ENCODE measurements around the gene WNK4. TPM values are rescaled to one million over a fixed set of nuclear protein-coding genes. Genes with fewer than 3 reads are reported as not detected.

WNK4 gene
- total RNA-seq (2014; rRNA removed; shearing (Covaris generic)) (0.10 and 0.54 TPM in 2 replicates), polyA plus RNA-seq (2016; fragmentation: Nextera tagmentation; extraction: Ambion mirVana) (0.65 and 0.83 TPM in 2 replicates)
- long read RNA-seq: 0 reads

DNA sequence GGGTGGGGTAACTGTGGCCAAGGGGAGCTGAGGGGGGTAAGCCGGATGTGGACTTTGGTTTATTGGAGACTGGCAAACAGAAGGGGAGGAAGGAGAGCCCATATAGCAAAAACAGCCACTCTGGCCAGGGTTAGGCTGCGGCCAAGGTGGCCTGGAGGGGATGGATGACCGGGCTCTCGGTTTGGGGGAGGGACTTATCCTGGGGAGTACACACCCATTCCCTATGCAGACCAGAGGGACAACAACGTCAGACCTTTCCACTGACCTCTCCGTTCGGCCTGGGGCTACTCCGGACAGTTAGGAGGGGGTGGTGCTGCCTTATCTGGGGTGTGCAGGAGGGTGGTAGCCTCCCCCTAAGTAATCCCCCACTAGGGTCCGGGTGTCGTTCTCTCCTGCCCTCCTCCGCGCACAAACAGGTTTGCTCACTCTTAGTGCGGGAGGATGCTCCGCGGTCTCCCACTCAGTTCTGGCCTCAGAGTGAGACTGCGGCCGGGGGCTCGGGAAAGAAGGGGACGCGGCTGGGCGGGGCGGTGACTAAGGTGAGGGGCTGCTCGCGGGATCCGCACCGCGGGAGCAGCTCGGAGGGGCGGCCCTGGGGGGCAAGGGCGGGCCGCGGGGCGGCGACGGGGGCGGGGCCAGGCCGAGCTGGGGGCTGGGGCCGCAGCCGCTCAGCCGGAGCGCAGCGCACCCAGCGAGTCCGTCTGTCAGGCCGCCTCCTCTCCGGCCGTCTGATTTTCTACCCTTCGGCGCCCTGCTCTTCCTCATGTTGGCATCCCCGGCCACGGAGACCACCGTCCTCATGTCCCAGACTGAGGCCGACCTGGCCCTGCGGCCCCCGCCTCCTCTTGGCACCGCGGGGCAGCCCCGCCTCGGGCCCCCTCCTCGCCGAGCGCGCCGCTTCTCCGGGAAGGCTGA is at the start of gene WNK4:
Gene WNK4 (plus strand): TSS at position 675 of the 915 bp plus-strand sequence. CDS start 89 bp downstream, at position 764.
- TF ChIP-seq JUNB (IDR thresholded peaks at IDR 0.05; ENCODE audit: unreplicated experiment): no peak
- TF ChIP-seq POLR2AphosphoS5 (IDR thresholded peaks at IDR 0.05; ENCODE audit: low read depth): peak; percentile 37; the same call in 1 of the 2 replicates
- TF ChIP-seq, protein P1, sequence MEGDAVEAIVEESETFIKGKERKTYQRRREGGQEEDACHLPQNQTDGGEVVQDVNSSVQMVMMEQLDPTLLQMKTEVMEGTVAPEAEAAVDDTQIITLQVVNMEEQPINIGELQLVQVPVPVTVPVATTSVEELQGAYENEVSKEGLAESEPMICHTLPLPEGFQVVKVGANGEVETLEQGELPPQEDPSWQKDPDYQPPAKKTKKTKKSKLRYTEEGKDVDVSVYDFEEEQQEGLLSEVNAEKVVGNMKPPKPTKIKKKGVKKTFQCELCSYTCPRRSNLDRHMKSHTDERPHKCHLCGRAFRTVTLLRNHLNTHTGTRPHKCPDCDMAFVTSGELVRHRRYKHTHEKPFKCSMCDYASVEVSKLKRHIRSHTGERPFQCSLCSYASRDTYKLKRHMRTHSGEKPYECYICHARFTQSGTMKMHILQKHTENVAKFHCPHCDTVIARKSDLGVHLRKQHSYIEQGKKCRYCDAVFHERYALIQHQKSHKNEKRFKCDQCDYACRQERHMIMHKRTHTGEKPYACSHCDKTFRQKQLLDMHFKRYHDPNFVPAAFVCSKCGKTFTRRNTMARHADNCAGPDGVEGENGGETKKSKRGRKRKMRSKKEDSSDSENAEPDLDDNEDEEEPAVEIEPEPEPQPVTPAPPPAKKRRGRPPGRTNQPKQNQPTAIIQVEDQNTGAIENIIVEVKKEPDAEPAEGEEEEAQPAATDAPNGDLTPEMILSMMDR (conservative IDR thresholded peaks at IDR 0.05; ENCODE audit: low read depth in 2 of 2): no peak
- no peak for TF ChIP-seq ZNF114 (CRISPR knock-in tag; IDR thresholded peaks at IDR 0.05)
- TF ChIP-seq EZH2 (IDR thresholded peaks at IDR 0.05; ENCODE audit: low read depth, unreplicated experiment): no peak
- peak within 1 kb of the TSS; percentile 72 for H3K4me3 Mint-ChIP-seq
- Histone ChIP-seq H3K4me3 (peak within 1 kb of the TSS; percentile 81), H3K79me2 (replicated peaks; ENCODE audit: insufficient read depth) (no peaks in the 10 kb centered on the region), H3F3A (replicated peaks; ENCODE audit: low read depth) (peaks cover 12% of the 10 kb centered on the region; the same call in 1 of the 2 replicates), H3K27me3 (ENCODE audit: insufficient read depth) (peaks cover 30% of the 10 kb centered on the region), H2AFZ (peak within 1 kb of the TSS; percentile 94), H3K36me3 (ENCODE audit: insufficient read depth) (peaks cover 7% of the 10 kb centered on the region; the same call in 1 of the 2 replicates), H4K20me1 (replicated peaks; ENCODE audit: insufficient read depth) (no peaks in the 10 kb centered on the region), H3K4me1 (ENCODE audit: insufficient read depth) (peaks cover 21% of the 10 kb centered on the region; the same call in 1 of the 2 replicates), H3K4me2 (peak within 1 kb of the TSS; percentile 93), H3K27ac (ENCODE audit: low read depth) (no peak within 1 kb of the TSS), H3K9me2 (ENCODE audit: insufficient read depth) (no peaks in the 10 kb centered on the region)
- H3K4me1 Mint-ChIP-seq: peaks cover 24% of the 10 kb centered on the region
- peaks cover 42% of the 10 kb centered on the region for H3K27me3 Mint-ChIP-seq (ENCODE audit: insufficient read depth, low read depth, poor library complexity)
- H3K27ac Mint-ChIP-seq: no peak within 1 kb of the TSS
- no peaks in the 10 kb centered on the region; the same call in 2 of the 3 replicates for H3K9me3 Mint-ChIP-seq
- peaks cover 39% of the 10 kb centered on the region for H3K36me3 Mint-ChIP-seq (ENCODE audit: low read depth)
- DNase-seq (ENCODE audit: low spot score) (peak; percentile 69), ATAC-seq (peak; percentile 74)

DNA sequence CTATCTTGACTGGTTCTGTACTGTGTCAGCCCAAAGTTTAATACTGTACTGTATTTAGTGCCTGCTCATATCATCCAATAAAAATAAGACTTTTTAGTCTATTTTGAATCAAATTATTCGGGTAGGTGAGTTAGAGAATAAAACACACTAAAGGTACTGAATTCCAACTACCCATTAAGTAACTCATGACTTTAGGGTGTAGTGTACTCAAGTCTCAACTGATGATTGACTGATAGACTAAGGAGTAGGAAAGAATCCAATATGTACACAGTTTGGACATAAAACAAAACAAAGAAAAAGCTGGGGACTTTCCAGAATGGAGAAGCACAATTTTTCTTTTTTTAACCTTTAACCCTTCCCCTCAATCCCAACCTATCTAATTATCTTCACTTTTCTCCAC is 39.7 kb upstream of the WNK4 start:
- Histone ChIP-seq H3F3A (replicated peaks; ENCODE audit: low read depth) (0 out of 2 replicates have a peak, but pooled peaks cover 8% of the 10 kb centered on the region), H3K4me2 (no peak overlapping the region), H4K20me1 (replicated peaks; ENCODE audit: insufficient read depth) (no peaks in the 10 kb centered on the region), H3K4me1 (ENCODE audit: insufficient read depth) (peaks cover 22% of the 10 kb centered on the region), H3K27me3 (ENCODE audit: insufficient read depth) (peaks cover 7% of the 10 kb centered on the region), H3K27ac (ENCODE audit: low read depth) (no peak overlapping the region), H3K79me2 (replicated peaks; ENCODE audit: insufficient read depth) (peaks cover 17% of the 10 kb centered on the region), H2AFZ (no peak overlapping the region), H3K36me3 (ENCODE audit: insufficient read depth) (no peaks in the 10 kb centered on the region), H3K9me2 (ENCODE audit: insufficient read depth) (peaks cover 5% of the 10 kb centered on the region; the same call in 1 of the 2 replicates), H3K4me3 (no peak overlapping the region)
- Mint-ChIP-seq H3K27ac (no peak overlapping the region), H3K36me3 (ENCODE audit: low read depth) (peaks cover 5% of the 10 kb centered on the region; the same call in 2 of the 3 replicates), H3K4me1 (peaks cover 17% of the 10 kb centered on the region), H3K9me3 (peaks cover 8% of the 10 kb centered on the region), H3K27me3 (ENCODE audit: insufficient read depth, low read depth, poor library complexity) (peaks cover 16% of the 10 kb centered on the region), H3K4me3 (no peak overlapping the region; the same call in 2 of the 3 replicates)
- ATAC-seq (no peak), DNase-seq (ENCODE audit: low spot score) (no peak)
- no peak for TF ChIP-seq EZH2phosphoT487 (IDR thresholded peaks at IDR 0.05; ENCODE audit: unreplicated experiment)
- TF ChIP-seq JUNB (IDR thresholded peaks at IDR 0.05; ENCODE audit: unreplicated experiment): no peak
- TF ChIP-seq, protein P2, sequence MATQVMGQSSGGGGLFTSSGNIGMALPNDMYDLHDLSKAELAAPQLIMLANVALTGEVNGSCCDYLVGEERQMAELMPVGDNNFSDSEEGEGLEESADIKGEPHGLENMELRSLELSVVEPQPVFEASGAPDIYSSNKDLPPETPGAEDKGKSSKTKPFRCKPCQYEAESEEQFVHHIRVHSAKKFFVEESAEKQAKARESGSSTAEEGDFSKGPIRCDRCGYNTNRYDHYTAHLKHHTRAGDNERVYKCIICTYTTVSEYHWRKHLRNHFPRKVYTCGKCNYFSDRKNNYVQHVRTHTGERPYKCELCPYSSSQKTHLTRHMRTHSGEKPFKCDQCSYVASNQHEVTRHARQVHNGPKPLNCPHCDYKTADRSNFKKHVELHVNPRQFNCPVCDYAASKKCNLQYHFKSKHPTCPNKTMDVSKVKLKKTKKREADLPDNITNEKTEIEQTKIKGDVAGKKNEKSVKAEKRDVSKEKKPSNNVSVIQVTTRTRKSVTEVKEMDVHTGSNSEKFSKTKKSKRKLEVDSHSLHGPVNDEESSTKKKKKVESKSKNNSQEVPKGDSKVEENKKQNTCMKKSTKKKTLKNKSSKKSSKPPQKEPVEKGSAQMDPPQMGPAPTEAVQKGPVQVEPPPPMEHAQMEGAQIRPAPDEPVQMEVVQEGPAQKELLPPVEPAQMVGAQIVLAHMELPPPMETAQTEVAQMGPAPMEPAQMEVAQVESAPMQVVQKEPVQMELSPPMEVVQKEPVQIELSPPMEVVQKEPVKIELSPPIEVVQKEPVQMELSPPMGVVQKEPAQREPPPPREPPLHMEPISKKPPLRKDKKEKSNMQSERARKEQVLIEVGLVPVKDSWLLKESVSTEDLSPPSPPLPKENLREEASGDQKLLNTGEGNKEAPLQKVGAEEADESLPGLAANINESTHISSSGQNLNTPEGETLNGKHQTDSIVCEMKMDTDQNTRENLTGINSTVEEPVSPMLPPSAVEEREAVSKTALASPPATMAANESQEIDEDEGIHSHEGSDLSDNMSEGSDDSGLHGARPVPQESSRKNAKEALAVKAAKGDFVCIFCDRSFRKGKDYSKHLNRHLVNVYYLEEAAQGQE (IDR thresholded peaks at IDR 0.05; ENCODE audit: unreplicated experiment): no peak
- TF ChIP-seq EZH2 (IDR thresholded peaks at IDR 0.05; ENCODE audit: low read depth, unreplicated experiment): no peak
- TF ChIP-seq NANOG (IDR thresholded peaks at IDR 0.05; ENCODE audit: borderline replicate concordance): no peak
- TF ChIP-seq, protein P1 (conservative IDR thresholded peaks at IDR 0.05; ENCODE audit: low read depth in 2 of 2): no peak
- TF ChIP-seq, protein P3, sequence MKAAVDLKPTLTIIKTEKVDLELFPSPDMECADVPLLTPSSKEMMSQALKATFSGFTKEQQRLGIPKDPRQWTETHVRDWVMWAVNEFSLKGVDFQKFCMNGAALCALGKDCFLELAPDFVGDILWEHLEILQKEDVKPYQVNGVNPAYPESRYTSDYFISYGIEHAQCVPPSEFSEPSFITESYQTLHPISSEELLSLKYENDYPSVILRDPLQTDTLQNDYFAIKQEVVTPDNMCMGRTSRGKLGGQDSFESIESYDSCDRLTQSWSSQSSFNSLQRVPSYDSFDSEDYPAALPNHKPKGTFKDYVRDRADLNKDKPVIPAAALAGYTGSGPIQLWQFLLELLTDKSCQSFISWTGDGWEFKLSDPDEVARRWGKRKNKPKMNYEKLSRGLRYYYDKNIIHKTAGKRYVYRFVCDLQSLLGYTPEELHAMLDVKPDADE (IDR thresholded peaks at IDR 0.05): no peak
- no peak for TF ChIP-seq STAT1 (IDR thresholded peaks at IDR 0.05; ENCODE audit: unreplicated experiment)
- no peak for TF ChIP-seq CREB1 (CRISPR knock-in tag; IDR thresholded peaks at IDR 0.05; ENCODE audit: low read depth)
- no peak for TF ChIP-seq ZNF114 (CRISPR knock-in tag; IDR thresholded peaks at IDR 0.05)

Data from GM23338 (cell line).